ENCODE data around the gene TRAF1. TPM values are rescaled to one million over a fixed set of nuclear protein-coding genes. Genes with fewer than 3 reads are reported as not detected.
"Not testable (repeated sequence)": the region's sequence is repeated elsewhere in the genome, so short reads cannot be mapped to it uniquely, and the experiment has no call there.

The TRAF1 gene
- total and polyA plus RNA-seq, 2 of the 13 experiments (the other 11 are each of a cell fraction or from before 2014, with no cell fraction given) = 0.44 to 1.0 TPM

- peaks cover 10 to 32% of the 10 kb centered on the region in 2 experiments for H3K36me3 ChIP-seq (replicated peaks in 1 of 2; ENCODE audit: control insufficient read depth in 1 of 2, insufficient read depth in 2 of 2, low read length in 2 of 2)
- H3K9me3 ChIP-seq (ENCODE audit: low read length) = no peaks in the 10 kb centered on the region
- ChIA-PET POLR2A (no interaction called here), CTCF (ENCODE audit: low intra/inter-chr PET ratio, low total read pairs) (no interaction called here)
- no peak for FAIRE-seq
- H3K27me3 ChIP-seq (ENCODE audit: control insufficient read depth in 1 of 2, insufficient read depth in 2 of 2, low read length in 2 of 2) = no peaks in the 10 kb centered on the region
- no TSS peak for BruUV-seq (replicated peaks)
- no peak for TF ChIP-seq POLR2AphosphoS2 (IDR thresholded peaks at IDR 0.05; ENCODE audit: low read depth, low read length)
- TF ChIP-seq SNRNP70 (IDR thresholded peaks at IDR 0.05; ENCODE audit: low read depth, low read length) = no peak
- peak; percentile 42; the same call in 1 of the 2 replicates for TF ChIP-seq ATF7 (IDR thresholded peaks at IDR 0.05)
- no peak for TF ChIP-seq ATF7 (CRISPR knock-in tag; IDR thresholded peaks at IDR 0.05)
- TF ChIP-seq ATF3 (CRISPR knock-in tag; IDR thresholded peaks at IDR 0.05) = no peak
- intact Hi-C loops (cut with micrococcal nuclease; ENCODE audit: unreplicated experiment) (no loop called here), in situ Hi-C loops (cut with HindIII; ENCODE audit: extremely low pct_ligation_motif_present, low pct_unique_long_range_greater_than_20kb) (no loop called here)
- no peak overlapping the region for H3K4me3 ChIP-seq (replicated peaks in 1 of 3; ENCODE audit: insufficient read depth in 1 of 3, low read depth in 2 of 3, low read length in 3 of 3)
- no peak overlapping the region for H3K4me2 ChIP-seq (ENCODE audit: low read depth, low read length)
- no peak for ATAC-seq
- H3K4me1 ChIP-seq (ENCODE audit: insufficient read depth, low read length) = peaks cover 13% of the 10 kb centered on the region
- no peak overlapping the region for H3K9ac ChIP-seq (ENCODE audit: insufficient read depth, low read depth, low read length)
- H2AFZ ChIP-seq (ENCODE audit: low read length) = no peak overlapping the region
- no peak for DNase-seq (ENCODE audit: low spot score)
- H4K20me1 ChIP-seq (ENCODE audit: insufficient read depth, low read length) = no peaks in the 10 kb centered on the region
- H3K79me2 ChIP-seq (ENCODE audit: insufficient read depth, low read length) = no peaks in the 10 kb centered on the region
- no peak overlapping the region for H3K27ac ChIP-seq (ENCODE audit: extremely low read length, insufficient read depth, low read length)
Measured at GRCh38 chr9:120971938-120972337, 45.3 kb upstream of the TRAF1 start.

GRCh38 chr9:120971471-120971870 lies 44.9 kb upstream of the TRAF1 start:
- H3K4me2 ChIP-seq (ENCODE audit: low read depth, low read length); in situ Hi-C loops (cut with HindIII; ENCODE audit: extremely low pct_ligation_motif_present, low pct_unique_long_range_greater_than_20kb); CTCF ChIA-PET (ENCODE audit: low intra/inter-chr PET ratio, low total read pairs); H3K27ac ChIP-seq (ENCODE audit: extremely low read length, insufficient read depth, low read length); FAIRE-seq; H2AFZ ChIP-seq (ENCODE audit: low read length); H3K9me3 ChIP-seq (ENCODE audit: low read length); H4K20me1 ChIP-seq (ENCODE audit: insufficient read depth, low read length); BruUV-seq (replicated peaks); H3K4me3 ChIP-seq (replicated peaks in 1 of 3; ENCODE audit: insufficient read depth in 1 of 3, low read depth in 2 of 3, low read length in 3 of 3); H3K9ac ChIP-seq (ENCODE audit: insufficient read depth, low read depth, low read length); POLR2A ChIA-PET; intact Hi-C loops (cut with micrococcal nuclease; ENCODE audit: unreplicated experiment); H3K27me3 ChIP-seq (ENCODE audit: control insufficient read depth in 1 of 2, insufficient read depth in 2 of 2, low read length in 2 of 2); H3K79me2 ChIP-seq (ENCODE audit: insufficient read depth, low read length); ATAC-seq; DNase-seq (ENCODE audit: low spot score): not testable (repeated sequence)
- 97% methylated on average over 9 of the region's 9 CpGs for WGBS (ENCODE audit: low lambda C conversion rate)
- Histone ChIP-seq H3K36me3 (replicated peaks in 1 of 2; ENCODE audit: control insufficient read depth in 1 of 2, insufficient read depth in 2 of 2, low read length in 2 of 2) (peaks cover 12 to 34% of the 10 kb centered on the region in 2 experiments), H3K4me1 (ENCODE audit: insufficient read depth, low read length) (peaks cover 13% of the 10 kb centered on the region)

All from HepG2 (cell line).